HG03565 (cell line): Measurements from ENCODE around the gene DSCAM.

ENCODE experiments used
- ATAC-seq: cut with Tn5 transposase; IDR thresholded peaks from one replicate; pipeline ENCODE4 v1.9.1; 2021; ENCODE audit warnings: mild to moderate bottlenecking, moderate library complexity; ENCODE audit not compliant: unreplicated experiment

The DSCAM gene

DNA sequence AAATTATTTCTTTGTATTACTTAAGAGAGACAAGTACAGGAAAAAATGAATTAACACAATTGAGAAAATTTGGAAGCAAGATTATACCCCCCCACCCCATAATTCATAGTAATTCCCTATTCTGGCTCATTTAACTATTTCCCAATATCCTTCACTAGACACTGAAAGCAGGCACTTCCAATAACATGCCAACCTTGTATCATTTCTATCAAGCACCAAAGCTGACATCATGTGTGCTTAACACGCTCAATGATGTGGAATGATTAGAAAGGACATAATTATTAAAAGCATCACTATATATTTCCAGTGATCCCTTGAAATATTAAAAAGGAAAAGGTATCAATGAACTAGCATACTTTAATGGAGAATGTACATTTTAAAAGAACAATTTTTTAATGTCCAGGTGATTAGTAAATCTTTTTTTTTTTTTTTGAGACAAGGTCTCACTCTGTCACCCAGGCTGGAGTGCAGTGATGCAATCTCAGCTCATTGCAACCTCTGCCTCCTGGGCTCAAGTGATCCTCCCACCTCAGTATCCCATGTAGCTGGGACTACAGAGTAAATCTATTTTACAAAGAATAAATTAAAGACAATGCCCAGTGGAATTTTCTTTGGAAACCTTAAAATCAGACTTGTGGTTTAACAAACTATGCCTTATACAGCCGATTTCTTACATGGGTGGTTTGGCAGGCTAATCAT is 443.9 kb downstream of the DSCAM start:
- no peak for ATAC-seq

GRCh38 chr21:40395732-40396131 is 451.2 kb downstream of the DSCAM start:
- ATAC-seq = no peak

- ATAC-seq = no peak
Measured at GRCh38 chr21:40393066-40393465, 453.9 kb downstream of the DSCAM start.

DNA sequence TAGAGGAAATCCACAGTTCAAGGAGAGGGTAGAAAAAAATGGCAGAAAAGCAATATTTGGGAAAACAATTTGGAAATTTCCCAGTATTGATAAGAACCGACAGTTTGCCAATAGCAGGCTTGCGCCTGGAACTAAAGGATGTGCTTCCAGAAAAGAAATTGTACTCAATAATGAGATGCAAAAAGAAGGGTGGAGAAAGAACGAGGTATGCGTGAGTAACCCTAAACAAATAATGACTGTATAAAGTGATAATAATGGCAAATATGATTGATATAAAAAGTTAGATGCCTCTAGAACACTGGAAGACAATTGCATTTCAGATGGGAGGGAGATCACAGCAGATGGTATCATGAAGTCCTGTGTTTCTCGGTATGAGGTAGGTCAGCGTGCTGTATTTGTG is 458.9 kb downstream of the DSCAM start:
- no peak for ATAC-seq

DNA sequence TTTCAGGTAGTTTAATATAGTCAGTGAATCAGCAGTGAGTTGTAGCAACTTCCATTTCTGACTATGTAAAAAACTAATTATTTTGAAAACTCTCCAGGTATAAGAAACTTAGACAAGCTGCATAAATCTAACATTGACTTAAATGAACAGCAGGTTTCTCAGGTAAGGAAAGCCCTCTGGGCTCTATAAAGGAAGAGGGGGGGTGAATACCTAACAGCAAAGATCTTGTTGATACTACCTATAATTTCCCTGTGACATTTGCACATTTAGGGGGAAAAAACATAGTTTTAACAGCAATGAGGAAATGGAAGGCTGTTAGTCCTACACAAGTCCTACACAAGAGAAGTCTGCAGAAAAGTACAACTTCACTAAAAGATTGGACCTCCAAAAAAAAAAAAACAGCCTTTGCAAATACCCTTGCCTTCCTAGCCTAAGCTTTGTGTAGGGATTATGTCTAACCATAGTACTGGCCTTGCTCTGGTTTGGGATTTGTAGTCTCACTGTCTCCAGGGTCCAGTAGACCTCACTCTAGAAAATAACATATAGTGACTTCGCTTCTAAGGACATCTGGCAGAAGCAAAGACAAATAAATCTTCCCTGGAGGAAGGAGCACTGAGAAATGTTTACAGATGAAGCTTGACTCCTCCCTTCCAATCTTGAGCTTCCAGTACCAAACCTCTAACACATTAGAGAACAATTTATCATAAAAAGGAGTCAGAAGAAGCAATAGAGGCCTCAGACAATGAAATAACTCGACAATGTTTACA is 459.8 kb downstream of the DSCAM start:
- ATAC-seq = no peak

GRCh38 chr21:40386294-40386911 is 460.6 kb downstream of the DSCAM start:
- no peak for ATAC-seq

GRCh38 chr21:40385883-40386282 is 461.1 kb downstream of the DSCAM start:
- ATAC-seq = no peak

- ATAC-seq = no peak
Measured at GRCh38 chr21:40383951-40384350, 463.0 kb downstream of the DSCAM start.

- ATAC-seq = no peak
Measured at GRCh38 chr21:40381111-40381510, 465.8 kb downstream of the DSCAM start.

DNA sequence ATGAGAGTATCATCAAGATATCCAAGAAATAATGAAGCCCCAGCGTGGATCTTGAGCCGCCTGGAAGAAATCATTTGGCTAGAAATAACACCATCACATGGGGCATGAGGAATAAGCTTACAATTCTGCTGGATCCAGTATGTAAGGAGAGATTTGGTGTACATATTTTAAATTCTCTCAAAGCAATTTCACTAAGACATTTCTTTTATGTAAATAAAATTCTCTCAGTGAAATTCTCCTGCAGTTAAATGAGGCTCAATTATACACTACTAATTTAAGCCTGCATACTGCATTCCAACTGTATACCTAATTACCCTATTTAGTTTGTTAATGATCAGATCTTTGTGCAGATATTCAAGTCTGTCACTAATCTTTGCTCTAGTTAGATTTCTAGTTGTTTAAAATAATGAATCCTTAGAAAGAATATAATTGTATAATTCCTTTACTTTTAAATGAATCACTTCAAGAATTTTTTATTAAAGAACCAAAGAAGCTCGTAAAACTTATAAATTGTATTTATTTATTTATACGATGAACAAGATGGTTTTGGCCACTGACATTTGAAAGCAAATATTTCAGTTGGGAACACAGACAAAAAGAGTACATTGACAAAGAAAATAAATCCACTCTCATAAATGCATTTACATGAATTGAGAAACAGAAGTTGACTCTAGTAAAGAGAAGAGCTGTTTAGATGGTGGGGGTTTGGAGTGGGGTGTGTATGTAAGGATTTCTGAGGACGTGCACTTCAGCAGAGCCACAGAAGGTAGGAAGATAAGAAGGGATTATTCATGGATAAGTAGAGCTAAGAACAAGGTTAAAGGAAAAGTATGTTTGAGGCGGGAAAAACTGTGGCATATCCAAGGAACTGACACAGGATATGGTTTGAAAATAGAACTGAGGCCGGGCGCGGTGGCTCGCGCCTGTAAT is 466.8 kb downstream of the DSCAM start:
- ATAC-seq = no peak

DNA sequence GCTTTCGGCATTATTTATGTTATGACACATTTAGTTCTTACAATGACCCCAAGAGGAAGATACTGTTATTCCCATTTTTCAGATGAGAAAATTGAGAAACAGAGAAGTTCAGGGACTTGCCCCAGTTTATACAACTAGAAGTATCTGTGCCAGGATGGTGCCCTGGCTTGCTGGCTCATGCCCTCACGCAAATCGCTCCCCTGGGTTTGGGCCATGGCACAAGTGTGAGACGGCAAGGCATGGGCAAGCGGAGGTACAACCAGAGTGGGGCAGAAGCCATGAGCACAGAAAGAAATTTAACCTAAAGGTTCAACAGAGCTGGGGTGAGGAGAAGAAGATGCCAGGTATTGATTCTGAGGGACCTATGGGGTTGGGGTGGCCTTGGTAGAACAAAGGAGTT is 469.8 kb downstream of the DSCAM start:
- ATAC-seq = no peak

- ATAC-seq = no peak
Measured at GRCh38 chr21:40373761-40374160, 473.2 kb downstream of the DSCAM start.

GRCh38 chr21:40372506-40372905 is 474.5 kb downstream of the DSCAM start:
- ATAC-seq = no peak

DNA sequence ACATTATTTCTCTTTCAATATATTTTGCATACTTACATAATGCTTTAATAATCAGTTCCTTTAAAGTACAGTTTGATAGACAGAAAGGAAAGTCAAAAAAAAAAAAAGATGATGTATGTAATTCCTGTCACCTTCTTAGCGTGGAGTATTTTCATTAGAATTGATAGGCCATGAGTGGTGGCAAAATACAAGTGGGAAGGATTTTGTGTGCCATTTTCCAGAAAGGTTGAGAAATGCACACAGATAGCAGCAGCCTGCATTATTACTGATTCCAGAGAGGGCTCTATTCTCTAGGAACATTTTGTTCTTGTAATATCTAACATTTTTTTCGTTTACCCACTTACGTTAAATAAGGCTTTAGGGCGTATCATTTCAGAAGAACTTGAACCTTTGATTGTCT is 475.6 kb downstream of the DSCAM start:
- no peak for ATAC-seq

- ATAC-seq = no peak
Measured at GRCh38 chr21:40356644-40357043, 490.3 kb downstream of the DSCAM start.

GRCh38 chr21:40355076-40355475 is 491.9 kb downstream of the DSCAM start:
- no peak for ATAC-seq

DNA sequence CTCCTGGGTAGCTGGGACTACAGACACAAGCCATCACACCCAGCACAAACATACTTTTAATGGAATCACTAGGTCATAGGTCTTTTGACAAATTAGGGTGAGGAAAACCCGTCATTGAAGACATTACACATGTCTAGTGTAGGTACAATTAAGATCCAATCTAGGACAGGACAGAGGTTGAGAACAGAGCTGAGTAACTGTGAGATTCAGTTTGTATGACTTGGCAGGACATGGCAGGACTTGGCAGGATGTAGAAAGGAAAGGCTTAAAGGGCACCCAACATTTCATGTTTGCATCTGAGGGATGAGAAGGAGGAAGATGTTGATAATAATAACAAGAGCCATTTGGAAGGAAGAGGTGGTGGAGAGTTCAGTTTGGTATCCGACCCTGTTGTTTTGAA is 496.0 kb downstream of the DSCAM start:
- ATAC-seq = no peak

- no peak for ATAC-seq
Measured at GRCh38 chr21:40349591-40349990, 497.4 kb downstream of the DSCAM start.

- ATAC-seq = no peak
Measured at GRCh38 chr21:40345711-40346321, 501.1 kb downstream of the DSCAM start.

DNA sequence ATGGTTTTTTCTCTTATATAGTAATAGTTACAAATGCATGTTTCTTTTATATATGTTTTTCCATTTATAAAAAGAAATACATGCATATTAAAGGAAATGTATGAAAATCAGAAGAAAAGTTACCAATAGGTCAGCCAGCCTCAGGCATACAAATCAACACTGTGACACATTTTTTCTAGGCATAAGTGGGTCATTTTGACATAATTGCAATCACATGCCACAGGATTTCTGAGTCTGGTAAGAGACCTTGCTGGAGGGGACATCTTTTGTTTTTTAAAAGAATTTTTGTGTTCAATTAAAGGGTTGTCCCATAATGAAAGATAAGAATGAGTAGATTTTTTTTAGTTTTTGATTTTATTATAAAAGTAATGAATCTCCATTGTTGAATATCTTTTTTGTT is 506.6 kb downstream of the DSCAM start:
- no peak for ATAC-seq

- no peak for ATAC-seq
Measured at GRCh38 chr21:40339050-40339449, 507.9 kb downstream of the DSCAM start.
